Keratinocyte (primary cell): ENCODE data around the gene HMCN2. TPM values are rescaled to one million over a fixed set of nuclear protein-coding genes. Genes with fewer than 3 reads are reported as not detected.

ENCODE experiments used
- DNase-seq: peaks from one replicate; pipeline ENCODE4 v3.0.0-alpha.2; 2011; ENCODE audit warnings: low read depth, missing footprints, low spot score
- FAIRE-seq: peaks from 2 replicates; lab custom pipeline; 2011; peaks lifted over from hg19 to GRCh38; lab: Jason Lieb, UNC
- H2AFZ ChIP-seq: 2 replicates; pipeline ENCODE4 v1.6.0; 2012; ENCODE audit warnings: low read length, control low read depth, inconsistent platforms; ENCODE audit not compliant: control insufficient read depth
- H3K27ac ChIP-seq: 2 replicates; pipeline ENCODE4 v1.5.1; 2011; ENCODE audit warnings: low read length; ENCODE audit not compliant: control insufficient read depth, insufficient read depth
- H3K27me3 ChIP-seq: 3 replicates; pipeline ENCODE4 v1.6.0; 2011; ENCODE audit warnings: low read length; ENCODE audit not compliant: control insufficient read depth, insufficient read depth; ENCODE audit errors: extremely low read depth
- H3K36me3 ChIP-seq, 2 experiments: 2 replicates in 1 of 2; 3 replicates in 1 of 2; pipeline ENCODE4 v1.5.1; 2011; ENCODE audit warnings: low read length in 2 of 2, mild to moderate bottlenecking in 1 of 2; ENCODE audit not compliant: control insufficient read depth in 2 of 2, insufficient read depth in 2 of 2; ENCODE audit errors: extremely low read depth in 1 of 2
- H3K4me1 ChIP-seq: 3 replicates; pipeline ENCODE4 v1.5.1; 2011; ENCODE audit warnings: low read length; ENCODE audit not compliant: control insufficient read depth, insufficient read depth; ENCODE audit errors: extremely low read depth
- H3K4me2 ChIP-seq: 3 replicates; pipeline ENCODE4 v1.6.0; 2011; ENCODE audit warnings: low read depth, low read length; ENCODE audit not compliant: control insufficient read depth, insufficient read depth; ENCODE audit errors: extremely low read depth
- H3K4me3 ChIP-seq, 3 experiments: fragments of 200-600 bp in 1 of 3; sonication (generic) in 1 of 3; 2 replicates in 2 of 3; 3 replicates in 1 of 3; pipeline ENCODE4 v1.5.1; 2011 to 2016; ENCODE audit warnings: low read length in 3 of 3, mild to moderate bottlenecking in 3 of 3, control low read depth in 2 of 3, inconsistent platforms in 1 of 3, low read depth in 1 of 3, mixed read lengths in 1 of 3, mixed run types in 1 of 3, moderate library complexity in 1 of 3; ENCODE audit not compliant: control insufficient read depth in 2 of 3, insufficient read depth in 2 of 3; ENCODE audit errors: extremely low read depth in 1 of 3
- H3K79me2 ChIP-seq: 2 replicates; pipeline ENCODE4 v1.6.0; 2012; ENCODE audit warnings: low read length; ENCODE audit not compliant: control insufficient read depth, insufficient read depth
- H3K9ac ChIP-seq: 3 replicates; pipeline ENCODE4 v1.6.0; 2011; ENCODE audit warnings: low read length; ENCODE audit not compliant: control insufficient read depth, insufficient read depth; ENCODE audit errors: extremely low read depth
- H3K9me1 ChIP-seq: 3 replicates; pipeline ENCODE4 v1.6.0; 2011; ENCODE audit warnings: low read length; ENCODE audit not compliant: control insufficient read depth, insufficient read depth; ENCODE audit errors: extremely low read depth
- H3K9me3 ChIP-seq: 2 replicates; pipeline ENCODE4 v1.5.1; 2012; ENCODE audit warnings: low read depth, low read length; ENCODE audit not compliant: control insufficient read depth
- H4K20me1 ChIP-seq: 3 replicates; pipeline ENCODE4 v1.6.0; 2011; ENCODE audit warnings: low read length; ENCODE audit not compliant: control insufficient read depth, insufficient read depth; ENCODE audit errors: extremely low read depth
- EZH2 ChIP-seq: IDR thresholded peaks from one replicate; pipeline ENCODE4 v1.6.1; 2012; ENCODE audit warnings: inconsistent platforms, mild to moderate bottlenecking, low read length, moderate library complexity
- dilution Hi-C: fragments of 300-500 bp; cut with MboI; formaldehyde crosslinking; loops from one replicate; pipeline ENCODE4 v1.7.0; 2020; ENCODE audit warnings: low sequenced_read_pairs; ENCODE audit not compliant: extremely low pct_ligation_motif_present
- polyA plus RNA-seq, 5 experiments: library from polyadenylated mRNA; depleted of rRNA in 3 of 5; stranded (reverse) in 3 of 5; stranded (forward) in 1 of 5; unstranded in 1 of 5; fragments of >200 nt; gene quantifications; 1 replicate in 1 of 5; 2 replicates in 3 of 5; 3 replicates in 1 of 5; pipeline versions ENCODE4 v1.2.1 to v1.2.3, GENCODE V29; 2011 to 2012; ENCODE audit warnings: missing spikeins in 2 of 5, low read depth in 1 of 5, low replicate concordance in 1 of 5
- TF ChIP-seq, protein P1 (sequence below), 3 experiments: IDR thresholded peaks in 1 of 3; conservative IDR thresholded peaks in 1 of 3; optimal IDR thresholded peaks in 1 of 3; 2 replicates in 2 of 3; 3 replicates in 1 of 3; pipeline versions ENCODE3 to v1.5.1; 2011; ENCODE audit warnings: low read length in 3 of 3, mild to moderate bottlenecking in 3 of 3, moderate library complexity in 2 of 3, control low read depth in 1 of 3, inconsistent platforms in 1 of 3; ENCODE audit not compliant: insufficient read depth in 2 of 3; ENCODE audit errors: extremely low read depth in 1 of 3

The HMCN2 gene
- polyA plus RNA-seq, 1 donor (not counting 4 experiments of a cell fraction or from before 2014, with no cell fraction given), result not detected

DNA sequence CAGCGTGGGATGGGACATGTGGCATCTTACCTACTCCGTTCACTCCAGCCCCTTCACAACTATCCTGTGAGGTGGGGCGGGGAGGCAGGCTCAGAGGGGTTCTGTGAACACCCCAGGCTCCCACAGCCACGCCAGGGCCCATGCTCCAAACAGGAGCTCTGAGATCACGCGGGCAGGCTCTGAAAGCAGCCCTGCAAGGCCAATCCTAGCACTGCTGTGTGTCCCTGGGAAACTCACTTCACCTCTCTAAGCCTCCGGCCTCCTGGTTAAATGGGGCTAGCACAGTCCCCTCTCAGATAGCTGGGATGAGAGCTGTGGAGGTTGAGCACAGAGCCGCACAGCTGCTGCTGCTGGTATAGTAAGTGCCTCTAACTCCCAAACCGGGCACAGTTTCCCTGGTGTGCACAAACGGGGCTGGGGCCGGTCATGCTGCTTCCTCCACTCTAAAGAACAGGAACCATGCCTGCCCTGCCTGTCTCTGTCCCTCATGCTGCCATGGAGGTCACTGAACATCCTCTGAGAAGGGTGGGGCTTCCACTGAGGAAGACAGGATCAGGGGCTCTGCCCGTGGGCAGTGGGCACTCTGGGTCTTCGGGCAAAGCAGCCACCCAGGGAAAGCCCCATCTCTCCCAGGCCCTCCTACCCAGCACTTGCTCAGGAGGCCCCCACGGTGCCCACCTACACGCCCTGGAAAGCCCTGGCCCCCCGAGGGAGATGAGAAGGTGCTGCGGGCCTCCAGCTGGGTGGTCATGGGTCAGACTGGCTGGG is 166.2 kb downstream of the HMCN2 start:
- Histone ChIP-seq H4K20me1 (no peaks in the 10 kb centered on the region), H3K9me3 (peaks cover 9% of the 10 kb centered on the region), H3K4me2 (no peak overlapping the region), H3K79me2 (no peaks in the 10 kb centered on the region), H3K27ac (no peak overlapping the region), H3K36me3 (no peaks in the 10 kb centered on the region), H3K9ac (peak overlapping the region; percentile 9), H2AFZ (no peak overlapping the region), H3K9me1 (no peaks in the 10 kb centered on the region), H3K4me1 (peaks cover 27% of the 10 kb centered on the region), H3K27me3 (peaks cover 26% of the 10 kb centered on the region), H3K4me3 (no peak overlapping the region)
- dilution Hi-C loops, result no loop called here
- FAIRE-seq (no peak), DNase-seq (no peak)
- TF ChIP-seq EZH2, result no peak
- TF ChIP-seq, protein P1, sequence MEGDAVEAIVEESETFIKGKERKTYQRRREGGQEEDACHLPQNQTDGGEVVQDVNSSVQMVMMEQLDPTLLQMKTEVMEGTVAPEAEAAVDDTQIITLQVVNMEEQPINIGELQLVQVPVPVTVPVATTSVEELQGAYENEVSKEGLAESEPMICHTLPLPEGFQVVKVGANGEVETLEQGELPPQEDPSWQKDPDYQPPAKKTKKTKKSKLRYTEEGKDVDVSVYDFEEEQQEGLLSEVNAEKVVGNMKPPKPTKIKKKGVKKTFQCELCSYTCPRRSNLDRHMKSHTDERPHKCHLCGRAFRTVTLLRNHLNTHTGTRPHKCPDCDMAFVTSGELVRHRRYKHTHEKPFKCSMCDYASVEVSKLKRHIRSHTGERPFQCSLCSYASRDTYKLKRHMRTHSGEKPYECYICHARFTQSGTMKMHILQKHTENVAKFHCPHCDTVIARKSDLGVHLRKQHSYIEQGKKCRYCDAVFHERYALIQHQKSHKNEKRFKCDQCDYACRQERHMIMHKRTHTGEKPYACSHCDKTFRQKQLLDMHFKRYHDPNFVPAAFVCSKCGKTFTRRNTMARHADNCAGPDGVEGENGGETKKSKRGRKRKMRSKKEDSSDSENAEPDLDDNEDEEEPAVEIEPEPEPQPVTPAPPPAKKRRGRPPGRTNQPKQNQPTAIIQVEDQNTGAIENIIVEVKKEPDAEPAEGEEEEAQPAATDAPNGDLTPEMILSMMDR (optimal IDR thresholded peaks at IDR 0.05 in 1 of 3, IDR thresholded peaks at IDR 0.05 in 1 of 3, conservative IDR thresholded peaks at IDR 0.05 in 1 of 3; ENCODE audit: extremely low read depth in 1 of 3, insufficient read depth in 2 of 3, low read length in 3 of 3), result no peak

DNA sequence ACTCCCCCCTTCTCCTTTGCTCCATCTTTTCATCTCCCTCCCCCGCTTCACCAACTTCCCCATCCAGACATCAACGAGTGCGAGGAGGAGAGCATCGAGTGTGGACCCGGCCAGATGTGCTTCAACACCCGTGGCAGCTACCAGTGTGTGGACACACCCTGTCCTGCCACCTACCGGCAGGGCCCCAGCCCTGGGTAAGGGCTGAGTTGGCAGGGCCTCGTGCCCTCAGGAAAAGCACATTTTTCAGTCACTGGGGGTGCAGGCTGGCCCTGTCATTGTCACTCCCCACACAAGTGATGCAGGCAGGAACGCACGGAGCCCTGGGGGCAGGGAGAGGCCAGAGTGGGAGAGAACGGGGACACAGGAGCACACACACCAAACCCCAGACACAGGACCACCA is 166.8 kb downstream of the HMCN2 start:
- no peak for FAIRE-seq
- H3K27me3 ChIP-seq, result peaks cover 26% of the 10 kb centered on the region
- no peak overlapping the region for H3K9ac ChIP-seq

More for the DNA sequence above, 166.8 kb downstream of the HMCN2 start:
- no peaks in the 10 kb centered on the region for H3K79me2 ChIP-seq
- H3K4me2 ChIP-seq, result peak overlapping the region; percentile 68
- peaks cover 21% of the 10 kb centered on the region for H3K4me1 ChIP-seq
- H3K9me3 ChIP-seq, result peaks cover 9% of the 10 kb centered on the region
- H4K20me1 ChIP-seq, result no peaks in the 10 kb centered on the region
- no peaks in the 10 kb centered on the region for H3K36me3 ChIP-seq
- no peak overlapping the region for H3K27ac ChIP-seq
- DNase-seq, result no peak
- H3K4me3 ChIP-seq, result no peak overlapping the region
- no peak overlapping the region for H2AFZ ChIP-seq
- H3K9me1 ChIP-seq, result no peaks in the 10 kb centered on the region
- TF ChIP-seq, protein P1 (optimal IDR thresholded peaks at IDR 0.05 in 1 of 3, IDR thresholded peaks at IDR 0.05 in 1 of 3, conservative IDR thresholded peaks at IDR 0.05 in 1 of 3; ENCODE audit: extremely low read depth in 1 of 3, insufficient read depth in 2 of 3, low read length in 3 of 3), result peak in 2 of 3 experiments; percentile 32 to 73
- no peak for TF ChIP-seq EZH2
- dilution Hi-C loops, result no loop called here
